WTC11 (cell line): ENCODE data around the gene LSM5. TPM values are rescaled to one million over a fixed set of nuclear protein-coding genes. Genes with fewer than 3 reads are reported as not detected.
A peak's percentile ranks its signal among the peaks of the same experiment; 100 is the strongest.

Experiments used
- CREM ChIP-seq: sonication (generic); formaldehyde crosslinking; IDR thresholded peaks from 2 replicates; pipeline ENCODE4 v1.8.1; 2022; ENCODE audit warnings: mild to moderate bottlenecking, missing genetic modification reagents, moderate library complexity
- ELF4 ChIP-seq: sonication (generic); formaldehyde crosslinking; IDR thresholded peaks from 2 replicates; pipeline ENCODE4 v1.8.1; 2022; ENCODE audit warnings: low read depth, mild to moderate bottlenecking, moderate library complexity, missing genetic modification reagents
- EMX1 ChIP-seq: fragments of 250-450 bp; sonication (Bioruptor Pico); IDR thresholded peaks from 2 replicates; pipeline ENCODE4 v1.8.0; 2021; ENCODE audit warnings: mild to moderate bottlenecking
- ETV6 ChIP-seq: sonication (generic); formaldehyde crosslinking; IDR thresholded peaks from 2 replicates; pipeline ENCODE4 v1.8.1; 2022; ENCODE audit warnings: mild to moderate bottlenecking, missing genetic modification reagents
- GABPB1 ChIP-seq: sonication (generic); formaldehyde crosslinking; IDR thresholded peaks from 2 replicates; pipeline ENCODE4 v1.8.1; 2023; ENCODE audit warnings: mild to moderate bottlenecking, missing genetic modification reagents
- JAZF1 ChIP-seq: fragments of 250-450 bp; sonication (Bioruptor Pico); IDR thresholded peaks from 2 replicates; pipeline ENCODE4 v1.9.0; 2021; ENCODE audit warnings: moderate library complexity, mild to moderate bottlenecking, inconsistent platforms
- MXD4 ChIP-seq: fragments of 250-450 bp; sonication (Bioruptor Pico); IDR thresholded peaks from 2 replicates; pipeline ENCODE4 v1.8.0; 2021; ENCODE audit warnings: mild to moderate bottlenecking, moderate library complexity, borderline replicate concordance
- MYBL2 ChIP-seq: sonication (generic); formaldehyde crosslinking; IDR thresholded peaks from 2 replicates; pipeline ENCODE4 v1.8.1; 2023; ENCODE audit warnings: mild to moderate bottlenecking, moderate library complexity, missing genetic modification reagents
- NR1H2 ChIP-seq: sonication (generic); formaldehyde crosslinking; IDR thresholded peaks from 2 replicates; pipeline ENCODE4 v1.9.0; 2021; ENCODE audit warnings: mild to moderate bottlenecking, moderate library complexity, missing genetic modification reagents
- NR3C1 ChIP-seq: sonication (generic); formaldehyde crosslinking; conservative IDR thresholded peaks from 2 replicates; pipeline ENCODE4 v1.8.1; 2023; ENCODE audit warnings: low read depth, mild to moderate bottlenecking, missing genetic modification reagents
- OVOL2 ChIP-seq: fragments of 250-450 bp; sonication (Bioruptor Pico); IDR thresholded peaks from 2 replicates; pipeline ENCODE4 v1.9.0; 2021; ENCODE audit warnings: mild to moderate bottlenecking, borderline replicate concordance
- RORB ChIP-seq: fragments of 250-450 bp; sonication (Bioruptor Pico); IDR thresholded peaks from 2 replicates; pipeline ENCODE4 v1.9.0; 2021; ENCODE audit warnings: mild to moderate bottlenecking
- SP1 ChIP-seq: sonication (generic); formaldehyde crosslinking; conservative IDR thresholded peaks from 2 replicates; pipeline ENCODE4 v1.8.1; 2022; ENCODE audit warnings: missing genetic modification reagents
- TCF7 ChIP-seq: sonication (generic); formaldehyde crosslinking; IDR thresholded peaks from 2 replicates; pipeline ENCODE4 v1.8.0; 2022; ENCODE audit warnings: mild to moderate bottlenecking, low read depth, missing genetic modification reagents, moderate library complexity
- ZNF121 ChIP-seq: sonication (generic); formaldehyde crosslinking; IDR thresholded peaks from 2 replicates; pipeline ENCODE4 v1.8.0; 2023; ENCODE audit warnings: missing genetic modification reagents
- ZNF263 ChIP-seq: sonication (generic); formaldehyde crosslinking; IDR thresholded peaks from 2 replicates; pipeline ENCODE4 v1.8.1; 2022; ENCODE audit warnings: low read depth, mild to moderate bottlenecking, moderate library complexity, missing genetic modification reagents
- ZNF317 ChIP-seq: sonication (generic); formaldehyde crosslinking; IDR thresholded peaks from 2 replicates; pipeline ENCODE4 v1.8.1; 2023; ENCODE audit warnings: low read depth, mild to moderate bottlenecking, moderate library complexity, missing genetic modification reagents, borderline replicate concordance
- ZNF396 ChIP-seq: fragments of 250-450 bp; sonication (Bioruptor Pico); IDR thresholded peaks from 2 replicates; pipeline ENCODE4 v1.8.0; 2021; ENCODE audit warnings: mild to moderate bottlenecking, moderate library complexity, borderline replicate concordance
- total RNA-seq: library from RNA; stranded (reverse); gene quantifications from 3 replicates; pipeline ENCODE4 v1.2.3, GENCODE V29; 2021
- TF ChIP-seq, protein P1 (sequence below): sonication (generic); formaldehyde crosslinking; IDR thresholded peaks from 2 replicates; pipeline ENCODE4 v1.8.1; 2022; ENCODE audit warnings: mild to moderate bottlenecking, moderate library complexity, missing genetic modification reagents
- TF ChIP-seq, protein P2 (sequence below): fragments of 250-450 bp; sonication (Bioruptor Pico); IDR thresholded peaks from 2 replicates; pipeline ENCODE4 v1.9.0; 2021; ENCODE audit warnings: mild to moderate bottlenecking
- TF ChIP-seq, protein P3 (sequence below): fragments of 250-450 bp; sonication (Bioruptor Pico); IDR thresholded peaks from 2 replicates; pipeline ENCODE4 v2.1.2; 2022; ENCODE audit warnings: mild to moderate bottlenecking, moderate library complexity
- TF ChIP-seq, protein P4 (sequence below): sonication (generic); formaldehyde crosslinking; IDR thresholded peaks from 2 replicates; pipeline ENCODE4 v1.8.1; 2022; ENCODE audit warnings: missing genetic modification reagents, borderline replicate concordance
- TF ChIP-seq, protein P5 (sequence below): sonication (generic); formaldehyde crosslinking; IDR thresholded peaks from 2 replicates; pipeline ENCODE4 v1.8.0; 2022; ENCODE audit warnings: mild to moderate bottlenecking, missing genetic modification reagents
- TF ChIP-seq, protein P6 (sequence below): sonication (generic); formaldehyde crosslinking; IDR thresholded peaks from 2 replicates; pipeline ENCODE4 v1.8.0; 2022; ENCODE audit warnings: mild to moderate bottlenecking, missing genetic modification reagents
- TF ChIP-seq, protein P7 (sequence below): sonication (generic); formaldehyde crosslinking; IDR thresholded peaks from 2 replicates; pipeline ENCODE4 v1.8.1; 2023; ENCODE audit warnings: mild to moderate bottlenecking, missing genetic modification reagents
- TF ChIP-seq, protein P8 (sequence below): sonication (generic); formaldehyde crosslinking; conservative IDR thresholded peaks from 2 replicates; pipeline ENCODE4 v1.8.1; 2022; ENCODE audit warnings: mild to moderate bottlenecking, missing genetic modification reagents

LSM5 gene
- total RNA-seq, 1 experiment from 2014 or later, result 89.5 TPM

DNA sequence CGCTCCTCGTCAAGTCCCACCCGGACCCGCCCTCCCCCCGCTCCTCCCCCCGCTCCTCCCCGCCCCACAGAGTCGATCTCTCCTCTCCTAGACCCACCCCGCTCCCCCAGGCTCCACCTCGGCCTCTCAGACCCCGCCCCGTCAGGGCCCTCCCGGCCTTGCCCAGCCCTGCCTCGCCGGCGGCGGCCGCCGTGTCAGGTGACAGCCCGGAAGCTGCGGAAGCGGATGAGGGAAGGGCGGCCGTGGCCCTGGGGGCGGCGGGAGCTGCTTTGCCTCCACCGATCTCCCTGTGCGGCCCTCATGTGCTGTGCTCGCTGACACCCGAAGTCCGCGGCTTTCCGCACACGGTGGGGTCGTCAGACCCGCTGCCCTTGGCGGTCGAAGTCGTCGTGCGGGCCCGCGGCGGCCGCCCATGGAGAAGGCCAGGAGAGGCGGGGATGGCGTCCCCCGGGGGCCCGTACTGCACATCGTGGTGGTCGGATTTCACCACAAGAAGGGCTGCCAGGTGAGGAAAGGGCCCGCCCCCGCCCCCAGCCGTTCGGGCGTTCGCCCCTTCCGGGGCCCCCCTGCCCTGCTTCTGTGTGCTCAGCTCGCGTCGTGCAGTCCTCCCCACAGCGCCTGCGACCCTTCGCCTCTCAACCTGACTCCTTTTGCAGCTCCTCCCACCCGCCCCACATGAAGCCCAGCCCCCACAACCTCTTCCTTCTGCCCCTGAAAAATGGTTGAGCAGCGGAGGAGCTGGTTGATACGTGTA is 5.3 kb upstream of the LSM5 start, which contains the start of gene AVL9 (continued):
- TF ChIP-seq TCF7 (CRISPR knock-in tag) (no peak), CREM (CRISPR knock-in tag) (peak; percentile 68; the same call in 1 of the 2 replicates), GABPB1 (CRISPR knock-in tag) (peak; percentile 78), MYBL2 (CRISPR knock-in tag) (peak; percentile 58; the same call in 1 of the 2 replicates), ELF4 (peak; percentile 58; the same call in 1 of the 2 replicates), JAZF1 (no peak), NR3C1 (CRISPR knock-in tag) (no peak), MXD4 (CRISPR knock-in tag) (no peak), RORB (CRISPR knock-in tag) (no peak), ZNF263 (CRISPR knock-in tag) (peak; percentile 79), EMX1 (CRISPR knock-in tag) (no peak), ZNF317 (CRISPR knock-in tag) (0 out of 2 replicates have a peak, but pooled peaks have one; percentile 47), SP1 (CRISPR knock-in tag) (peak; percentile 81), ETV6 (CRISPR knock-in tag) (peak; percentile 86), ZNF396 (CRISPR knock-in tag) (no peak), OVOL2 (CRISPR knock-in tag) (no peak), ZNF121 (CRISPR knock-in tag) (peak; percentile 40; the same call in 1 of the 2 replicates), NR1H2 (CRISPR knock-in tag) (no peak)
- TF ChIP-seq, protein P1, sequence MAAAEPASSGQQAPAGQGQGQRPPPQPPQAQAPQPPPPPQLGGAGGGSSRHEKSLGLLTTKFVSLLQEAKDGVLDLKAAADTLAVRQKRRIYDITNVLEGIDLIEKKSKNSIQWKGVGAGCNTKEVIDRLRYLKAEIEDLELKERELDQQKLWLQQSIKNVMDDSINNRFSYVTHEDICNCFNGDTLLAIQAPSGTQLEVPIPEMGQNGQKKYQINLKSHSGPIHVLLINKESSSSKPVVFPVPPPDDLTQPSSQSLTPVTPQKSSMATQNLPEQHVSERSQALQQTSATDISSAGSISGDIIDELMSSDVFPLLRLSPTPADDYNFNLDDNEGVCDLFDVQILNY (CRISPR knock-in tag), result peak; percentile 75
- TF ChIP-seq, protein P2, sequence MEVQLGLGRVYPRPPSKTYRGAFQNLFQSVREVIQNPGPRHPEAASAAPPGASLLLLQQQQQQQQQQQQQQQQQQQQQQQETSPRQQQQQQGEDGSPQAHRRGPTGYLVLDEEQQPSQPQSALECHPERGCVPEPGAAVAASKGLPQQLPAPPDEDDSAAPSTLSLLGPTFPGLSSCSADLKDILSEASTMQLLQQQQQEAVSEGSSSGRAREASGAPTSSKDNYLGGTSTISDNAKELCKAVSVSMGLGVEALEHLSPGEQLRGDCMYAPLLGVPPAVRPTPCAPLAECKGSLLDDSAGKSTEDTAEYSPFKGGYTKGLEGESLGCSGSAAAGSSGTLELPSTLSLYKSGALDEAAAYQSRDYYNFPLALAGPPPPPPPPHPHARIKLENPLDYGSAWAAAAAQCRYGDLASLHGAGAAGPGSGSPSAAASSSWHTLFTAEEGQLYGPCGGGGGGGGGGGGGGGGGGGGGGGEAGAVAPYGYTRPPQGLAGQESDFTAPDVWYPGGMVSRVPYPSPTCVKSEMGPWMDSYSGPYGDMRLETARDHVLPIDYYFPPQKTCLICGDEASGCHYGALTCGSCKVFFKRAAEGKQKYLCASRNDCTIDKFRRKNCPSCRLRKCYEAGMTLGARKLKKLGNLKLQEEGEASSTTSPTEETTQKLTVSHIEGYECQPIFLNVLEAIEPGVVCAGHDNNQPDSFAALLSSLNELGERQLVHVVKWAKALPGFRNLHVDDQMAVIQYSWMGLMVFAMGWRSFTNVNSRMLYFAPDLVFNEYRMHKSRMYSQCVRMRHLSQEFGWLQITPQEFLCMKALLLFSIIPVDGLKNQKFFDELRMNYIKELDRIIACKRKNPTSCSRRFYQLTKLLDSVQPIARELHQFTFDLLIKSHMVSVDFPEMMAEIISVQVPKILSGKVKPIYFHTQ, result no peak
- TF ChIP-seq, protein P3, sequence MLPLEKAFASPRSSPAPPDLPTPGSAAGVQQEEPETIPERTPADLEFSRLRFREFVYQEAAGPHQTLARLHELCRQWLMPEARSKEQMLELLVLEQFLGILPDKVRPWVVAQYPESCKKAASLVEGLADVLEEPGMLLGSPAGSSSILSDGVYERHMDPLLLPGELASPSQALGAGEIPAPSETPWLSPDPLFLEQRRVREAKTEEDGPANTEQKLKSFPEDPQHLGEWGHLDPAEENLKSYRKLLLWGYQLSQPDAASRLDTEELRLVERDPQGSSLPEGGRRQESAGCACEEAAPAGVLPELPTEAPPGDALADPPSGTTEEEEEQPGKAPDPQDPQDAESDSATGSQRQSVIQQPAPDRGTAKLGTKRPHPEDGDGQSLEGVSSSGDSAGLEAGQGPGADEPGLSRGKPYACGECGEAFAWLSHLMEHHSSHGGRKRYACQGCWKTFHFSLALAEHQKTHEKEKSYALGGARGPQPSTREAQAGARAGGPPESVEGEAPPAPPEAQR (CRISPR knock-in tag), result no peak
- TF ChIP-seq, protein P4, sequence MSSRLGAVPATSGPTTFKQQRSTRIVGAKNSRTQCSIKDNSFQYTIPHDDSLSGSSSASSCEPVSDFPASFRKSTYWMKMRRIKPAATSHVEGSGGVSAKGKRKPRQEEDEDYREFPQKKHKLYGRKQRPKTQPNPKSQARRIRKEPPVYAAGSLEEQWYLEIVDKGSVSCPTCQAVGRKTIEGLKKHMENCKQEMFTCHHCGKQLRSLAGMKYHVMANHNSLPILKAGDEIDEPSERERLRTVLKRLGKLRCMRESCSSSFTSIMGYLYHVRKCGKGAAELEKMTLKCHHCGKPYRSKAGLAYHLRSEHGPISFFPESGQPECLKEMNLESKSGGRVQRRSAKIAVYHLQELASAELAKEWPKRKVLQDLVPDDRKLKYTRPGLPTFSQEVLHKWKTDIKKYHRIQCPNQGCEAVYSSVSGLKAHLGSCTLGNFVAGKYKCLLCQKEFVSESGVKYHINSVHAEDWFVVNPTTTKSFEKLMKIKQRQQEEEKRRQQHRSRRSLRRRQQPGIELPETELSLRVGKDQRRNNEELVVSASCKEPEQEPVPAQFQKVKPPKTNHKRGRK (CRISPR knock-in tag), result no peak
- TF ChIP-seq, protein P5, sequence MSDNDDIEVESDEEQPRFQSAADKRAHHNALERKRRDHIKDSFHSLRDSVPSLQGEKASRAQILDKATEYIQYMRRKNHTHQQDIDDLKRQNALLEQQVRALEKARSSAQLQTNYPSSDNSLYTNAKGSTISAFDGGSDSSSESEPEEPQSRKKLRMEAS (CRISPR knock-in tag), result peak; percentile 72
- TF ChIP-seq, protein P6, sequence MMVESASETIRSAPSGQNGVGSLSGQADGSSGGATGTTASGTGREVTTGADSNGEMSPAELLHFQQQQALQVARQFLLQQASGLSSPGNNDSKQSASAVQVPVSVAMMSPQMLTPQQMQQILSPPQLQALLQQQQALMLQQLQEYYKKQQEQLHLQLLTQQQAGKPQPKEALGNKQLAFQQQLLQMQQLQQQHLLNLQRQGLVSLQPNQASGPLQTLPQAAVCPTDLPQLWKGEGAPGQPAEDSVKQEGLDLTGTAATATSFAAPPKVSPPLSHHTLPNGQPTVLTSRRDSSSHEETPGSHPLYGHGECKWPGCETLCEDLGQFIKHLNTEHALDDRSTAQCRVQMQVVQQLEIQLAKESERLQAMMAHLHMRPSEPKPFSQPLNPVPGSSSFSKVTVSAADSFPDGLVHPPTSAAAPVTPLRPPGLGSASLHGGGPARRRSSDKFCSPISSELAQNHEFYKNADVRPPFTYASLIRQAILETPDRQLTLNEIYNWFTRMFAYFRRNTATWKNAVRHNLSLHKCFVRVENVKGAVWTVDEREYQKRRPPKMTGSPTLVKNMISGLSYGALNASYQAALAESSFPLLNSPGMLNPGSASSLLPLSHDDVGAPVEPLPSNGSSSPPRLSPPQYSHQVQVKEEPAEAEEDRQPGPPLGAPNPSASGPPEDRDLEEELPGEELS (CRISPR knock-in tag), result peak; percentile 89; the same call in 1 of the 2 replicates
- TF ChIP-seq, protein P7, sequence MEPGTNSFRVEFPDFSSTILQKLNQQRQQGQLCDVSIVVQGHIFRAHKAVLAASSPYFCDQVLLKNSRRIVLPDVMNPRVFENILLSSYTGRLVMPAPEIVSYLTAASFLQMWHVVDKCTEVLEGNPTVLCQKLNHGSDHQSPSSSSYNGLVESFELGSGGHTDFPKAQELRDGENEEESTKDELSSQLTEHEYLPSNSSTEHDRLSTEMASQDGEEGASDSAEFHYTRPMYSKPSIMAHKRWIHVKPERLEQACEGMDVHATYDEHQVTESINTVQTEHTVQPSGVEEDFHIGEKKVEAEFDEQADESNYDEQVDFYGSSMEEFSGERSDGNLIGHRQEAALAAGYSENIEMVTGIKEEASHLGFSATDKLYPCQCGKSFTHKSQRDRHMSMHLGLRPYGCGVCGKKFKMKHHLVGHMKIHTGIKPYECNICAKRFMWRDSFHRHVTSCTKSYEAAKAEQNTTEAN (CRISPR knock-in tag), result peak; percentile 66; the same call in 1 of the 2 replicates
- TF ChIP-seq, protein P8, sequence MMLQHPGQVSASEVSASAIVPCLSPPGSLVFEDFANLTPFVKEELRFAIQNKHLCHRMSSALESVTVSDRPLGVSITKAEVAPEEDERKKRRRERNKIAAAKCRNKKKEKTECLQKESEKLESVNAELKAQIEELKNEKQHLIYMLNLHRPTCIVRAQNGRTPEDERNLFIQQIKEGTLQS (CRISPR knock-in tag), result no peak
